Activated CD8-positive, alpha-beta memory T cell treated with anti-CD3 and anti-CD28 coated beads, Interleukin-2, amount 50 U/mL, for 1 hour (primary cell): Measurements from ENCODE around the gene HIGD2A.
"Not testable (repeated sequence)": the region's sequence is repeated elsewhere in the genome, so short reads cannot be mapped to it uniquely, and the experiment has no call there.

Experiments
- DNase-seq: peaks from one replicate; pipeline ENCODE4 v3.0.0-alpha.2; 2020; ENCODE audit errors: extremely low read depth

The HIGD2A gene

DNA sequence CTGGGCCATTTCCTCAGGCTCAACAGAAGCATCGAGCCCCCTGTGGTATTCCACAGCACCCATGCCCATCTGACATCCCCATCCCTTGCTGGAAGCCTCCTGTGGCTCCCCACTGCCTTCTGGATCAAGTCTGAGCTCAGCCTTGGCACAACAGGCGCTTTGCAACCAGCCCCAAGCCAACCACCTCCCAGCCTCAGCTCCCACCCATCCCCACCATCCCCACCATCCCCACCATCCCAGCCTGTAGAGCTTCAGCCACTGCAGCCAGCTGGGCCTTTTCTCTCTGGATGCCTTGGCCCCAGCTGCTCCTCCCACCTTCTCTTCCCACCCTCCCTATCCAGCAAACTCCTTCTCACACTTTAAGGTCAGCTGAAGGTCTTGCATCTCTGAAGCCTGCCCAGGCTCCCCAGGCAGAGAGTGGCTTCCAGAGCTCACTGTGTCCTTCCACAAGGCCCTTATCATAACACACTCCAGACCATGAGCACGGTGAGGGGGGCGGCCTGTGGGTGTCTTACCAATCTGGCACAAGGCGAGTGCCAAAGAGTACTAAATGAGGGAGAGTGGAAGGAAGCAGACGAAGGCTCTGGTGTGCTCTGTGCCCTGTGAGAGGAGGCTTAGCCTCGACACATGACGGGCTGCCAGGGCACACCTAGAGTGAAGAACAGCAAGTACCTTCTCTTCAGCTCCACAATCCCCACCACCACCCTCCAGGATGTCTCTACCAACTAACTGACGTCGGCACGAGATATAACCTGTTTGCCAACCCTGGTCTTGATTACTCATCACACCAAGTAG lies 6.5 kb downstream of the HIGD2A start:
- no peak for DNase-seq

DNA sequence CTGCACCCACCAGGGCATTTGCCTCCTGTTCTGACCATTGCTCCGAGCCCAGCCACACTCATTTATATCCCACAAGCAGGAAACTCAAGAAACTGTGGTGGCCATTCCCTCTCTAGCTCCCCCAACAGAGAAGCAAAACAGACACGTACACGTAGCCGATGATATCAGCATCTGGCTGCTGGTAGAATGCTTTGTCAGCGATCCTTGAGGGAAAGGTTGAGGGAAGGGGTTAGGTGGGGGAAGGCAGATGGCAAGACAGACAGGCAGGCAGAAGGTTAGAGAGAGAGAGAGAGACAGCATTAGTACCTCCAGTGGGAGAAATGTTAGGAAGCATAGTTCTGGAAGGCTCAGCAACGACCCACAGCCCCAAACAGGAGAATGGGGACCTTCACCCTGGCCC lies 7.8 kb downstream of the HIGD2A start:
- no peak for DNase-seq

DNA sequence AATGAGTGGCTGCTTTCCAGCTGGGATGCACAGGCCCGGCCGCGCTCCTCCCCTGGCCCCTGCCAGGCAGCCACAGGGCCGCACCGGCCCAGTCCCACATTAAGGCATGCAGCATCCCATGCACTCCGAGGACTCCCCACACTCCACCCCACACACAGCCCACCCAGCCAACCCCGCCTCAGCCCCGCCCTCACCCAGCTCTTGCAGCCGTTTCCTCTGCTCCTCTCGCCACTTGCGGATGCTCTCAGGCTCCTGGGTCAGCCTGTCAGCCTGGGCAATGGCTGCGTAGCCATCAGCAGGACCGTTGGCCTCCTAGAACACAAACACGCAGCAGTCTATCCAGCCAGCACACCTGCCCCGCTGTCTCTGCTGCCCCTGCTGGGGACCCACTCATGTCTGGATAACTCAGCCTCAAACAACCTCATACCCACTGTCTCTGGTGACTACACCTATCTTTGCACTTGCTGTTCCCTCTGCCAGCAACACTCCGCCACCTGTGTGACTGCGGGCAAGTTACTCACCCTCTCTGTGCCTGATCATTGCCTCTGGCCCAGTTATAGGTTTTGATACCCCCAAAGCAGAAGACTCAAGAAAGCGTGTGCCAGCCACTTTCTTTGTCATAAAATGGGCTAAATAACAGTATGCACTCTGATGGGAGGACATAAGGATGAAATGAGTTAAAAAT lies 9.3 kb downstream of the HIGD2A start:
- DNase-seq = no peak

DNA sequence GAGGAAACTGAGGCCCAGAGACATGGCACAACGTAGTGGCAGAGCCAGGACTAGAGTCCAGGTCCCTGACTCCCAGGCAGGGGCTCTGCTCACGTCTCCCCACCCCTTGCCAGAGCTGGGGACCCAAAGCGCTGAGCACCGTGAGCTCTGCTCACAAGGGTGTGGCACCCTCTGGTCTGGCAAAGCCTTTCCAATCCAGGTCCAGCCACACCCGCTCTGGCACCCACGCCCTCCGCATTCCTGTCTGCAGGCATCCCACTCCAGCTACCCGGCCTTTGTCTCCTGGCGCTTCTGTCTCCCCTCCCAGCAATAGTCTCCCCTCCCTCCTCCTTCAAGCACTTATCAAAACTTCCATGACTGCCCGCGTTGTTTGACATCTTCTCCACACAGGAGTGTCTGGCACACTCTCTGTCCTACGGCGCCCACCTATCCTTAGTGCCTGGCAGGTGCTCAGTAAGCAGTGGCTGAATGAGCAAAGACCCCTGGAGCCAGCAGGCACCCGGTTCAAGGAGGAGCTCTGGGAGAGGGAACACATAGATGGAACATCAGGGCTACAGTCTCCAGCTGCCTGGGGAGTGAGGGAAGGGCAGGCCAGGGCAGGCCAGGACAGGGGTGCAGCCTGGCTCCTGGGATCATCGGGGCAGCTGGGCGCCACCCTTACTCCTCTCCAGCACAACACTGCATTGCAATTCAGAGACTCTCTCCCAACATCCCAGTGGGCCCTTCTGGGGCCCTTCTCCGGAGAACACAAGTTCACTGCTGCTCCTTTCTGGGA lies 12.0 kb downstream of the HIGD2A start:
- no peak for DNase-seq

DNA sequence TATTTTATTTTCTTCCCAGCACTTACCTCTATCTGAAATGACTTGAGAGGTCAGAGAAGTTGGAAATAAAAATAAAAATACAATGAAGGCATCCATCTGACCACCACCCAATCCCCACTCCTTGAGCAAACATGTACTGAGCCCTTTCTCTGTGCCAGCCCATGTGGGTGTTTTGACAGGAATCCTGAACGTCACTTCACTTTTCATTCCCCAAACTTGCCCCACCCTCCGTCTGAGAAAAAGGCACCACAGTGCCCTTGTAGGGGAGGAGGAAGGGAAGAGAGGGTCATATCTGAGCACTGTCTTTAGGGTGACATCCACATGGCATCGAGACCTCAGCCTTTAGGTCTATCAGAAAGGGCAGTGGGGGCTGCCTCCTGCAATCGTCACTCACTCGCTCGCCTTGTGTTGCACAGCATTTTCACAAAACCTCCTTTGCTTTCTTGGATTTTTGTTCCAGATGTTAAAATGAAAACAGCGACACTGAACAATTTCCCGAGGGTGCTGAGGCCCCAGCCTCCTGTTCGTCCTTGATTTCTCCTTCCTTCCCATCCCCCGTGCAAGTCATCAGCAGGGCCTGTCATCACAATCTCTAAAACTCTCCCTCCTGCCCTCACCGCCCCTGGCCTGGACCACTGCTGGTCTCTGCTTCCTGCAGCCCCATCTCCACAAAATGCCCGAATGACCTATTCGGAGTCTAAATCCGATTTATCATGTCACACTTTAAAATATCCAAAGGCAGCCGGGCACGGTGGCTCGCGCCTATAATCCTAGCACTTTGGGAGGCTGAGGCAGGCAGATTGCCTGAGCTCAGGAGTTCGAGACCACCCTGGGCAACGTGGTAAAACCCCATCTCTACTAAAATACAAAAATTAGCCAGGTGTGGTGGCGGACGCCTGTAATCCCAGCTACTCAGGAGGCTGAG lies 13.0 kb downstream of the HIGD2A start:
- no peak for DNase-seq

DNA sequence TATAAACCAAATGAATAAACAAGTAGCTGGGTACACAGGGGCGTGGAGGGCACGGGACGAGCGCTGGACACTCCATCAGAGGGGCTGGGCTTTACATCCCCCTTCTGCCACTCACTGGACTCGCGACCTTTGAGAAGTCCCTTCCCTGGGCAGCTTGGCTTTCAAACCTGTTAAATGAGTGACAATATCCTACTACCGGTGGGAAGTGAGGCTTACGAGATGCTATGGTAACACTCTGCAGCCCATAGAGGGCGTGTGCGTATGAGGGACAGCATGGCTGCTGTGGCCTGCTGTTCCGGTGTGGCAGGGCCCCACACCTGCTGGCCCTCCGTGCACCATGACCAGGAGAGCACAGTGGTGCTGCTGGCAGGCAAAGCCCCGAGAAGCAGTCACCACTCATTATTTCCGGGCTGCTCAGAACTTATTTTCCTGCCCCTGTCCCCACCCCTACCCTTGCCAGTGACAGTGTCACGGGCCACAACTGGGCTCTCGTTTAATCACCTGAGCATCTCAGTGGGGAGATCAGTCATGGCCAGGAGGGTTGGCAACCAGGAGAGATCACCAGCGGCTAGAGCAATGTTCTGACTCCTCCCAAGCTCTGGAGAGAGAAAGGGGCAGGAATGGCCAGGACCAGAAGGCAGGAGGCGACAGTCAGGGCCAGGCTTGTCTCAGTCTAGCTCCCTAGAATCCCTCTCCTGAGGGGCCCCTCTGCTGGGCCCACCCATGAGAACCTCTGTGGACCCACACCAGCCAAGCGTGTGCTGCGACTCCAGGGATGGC lies 17.3 kb downstream of the HIGD2A start:
- DNase-seq = no peak

DNA sequence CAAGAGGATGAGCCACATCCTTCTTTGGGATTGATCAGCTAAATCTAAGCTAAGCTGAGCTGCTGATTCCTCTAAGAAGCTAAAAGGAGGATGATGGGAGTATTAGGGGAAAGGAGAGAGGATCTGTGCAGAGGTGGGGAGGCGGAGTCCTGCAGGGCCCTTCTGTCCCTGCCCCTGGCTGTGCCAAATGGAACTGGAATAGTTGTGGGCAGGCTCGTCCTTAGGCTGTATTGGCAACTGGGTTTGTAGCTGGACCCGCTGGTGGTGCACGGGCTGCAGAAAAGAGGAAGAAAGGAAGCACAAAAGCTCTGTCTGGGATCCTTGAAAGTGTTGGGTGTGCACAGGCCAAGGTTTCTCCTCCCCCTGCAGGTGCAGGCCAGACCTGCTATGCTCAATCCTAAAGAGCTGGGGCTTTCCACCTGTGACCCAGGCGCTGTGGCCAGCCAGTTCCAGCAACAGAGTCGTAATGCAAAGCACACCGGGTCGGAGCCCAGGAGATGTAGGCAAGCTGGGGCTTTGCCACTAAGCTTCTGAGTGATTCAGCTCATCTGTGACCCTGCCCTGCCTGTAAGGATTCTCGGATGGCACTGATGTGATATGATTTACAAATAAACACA lies 18.0 kb downstream of the HIGD2A start:
- no peak for DNase-seq

DNA sequence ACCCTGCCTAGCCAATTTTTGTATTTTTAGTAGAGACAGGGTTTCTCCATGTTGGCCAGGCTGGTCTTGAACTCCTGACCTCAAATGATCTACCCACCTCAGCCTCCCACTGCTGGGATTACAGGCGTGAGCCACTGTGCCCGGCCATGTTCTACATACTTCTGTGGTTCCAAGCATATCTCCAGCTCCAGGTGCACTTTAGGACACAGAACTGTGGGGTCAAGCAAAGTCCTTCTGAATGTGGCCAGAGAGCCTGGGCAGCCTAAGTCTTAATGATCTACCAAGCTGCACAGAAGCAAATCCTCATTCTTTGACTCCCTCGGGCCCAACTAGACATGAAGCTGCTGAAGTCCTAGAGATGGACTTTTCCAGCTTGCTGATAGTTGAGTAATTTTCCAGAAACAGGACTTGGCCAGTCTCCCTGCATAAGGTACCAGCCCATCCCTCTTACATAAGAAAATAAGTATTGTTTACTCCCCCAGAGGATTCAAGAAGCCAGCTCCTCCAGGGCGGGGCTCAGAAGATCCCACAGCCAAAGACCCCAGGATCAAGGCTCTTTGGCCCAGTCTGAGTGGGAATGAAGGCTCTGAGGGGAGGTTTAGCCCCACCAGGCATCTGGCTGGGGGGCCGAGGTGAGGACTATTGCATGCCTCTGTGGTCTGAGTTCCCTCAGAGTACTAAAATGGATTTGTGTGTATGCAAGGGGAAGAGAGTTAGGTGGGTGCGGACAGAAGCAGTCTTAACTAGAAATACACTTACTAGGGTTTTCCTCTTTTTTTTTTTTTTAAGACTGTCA lies 19.1 kb downstream of the HIGD2A start:
- DNase-seq = no peak

DNA sequence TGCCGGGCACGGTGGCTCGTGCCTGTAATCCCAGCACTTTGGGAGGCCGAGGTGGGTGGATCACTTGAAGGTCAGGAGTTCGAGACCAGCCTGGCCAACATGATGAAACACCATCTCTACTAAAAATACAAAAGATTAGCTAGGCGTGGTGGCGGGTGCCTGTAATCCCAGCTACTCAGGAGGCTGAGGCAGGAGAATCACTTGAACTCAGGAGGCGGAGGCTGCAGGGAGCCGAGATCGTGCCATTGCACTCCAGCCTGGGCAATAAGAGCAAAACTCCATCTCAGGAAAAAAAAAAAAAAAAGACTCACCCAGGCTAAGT lies 19.7 kb downstream of the HIGD2A start:
- DNase-seq = not testable (repeated sequence)

DNA sequence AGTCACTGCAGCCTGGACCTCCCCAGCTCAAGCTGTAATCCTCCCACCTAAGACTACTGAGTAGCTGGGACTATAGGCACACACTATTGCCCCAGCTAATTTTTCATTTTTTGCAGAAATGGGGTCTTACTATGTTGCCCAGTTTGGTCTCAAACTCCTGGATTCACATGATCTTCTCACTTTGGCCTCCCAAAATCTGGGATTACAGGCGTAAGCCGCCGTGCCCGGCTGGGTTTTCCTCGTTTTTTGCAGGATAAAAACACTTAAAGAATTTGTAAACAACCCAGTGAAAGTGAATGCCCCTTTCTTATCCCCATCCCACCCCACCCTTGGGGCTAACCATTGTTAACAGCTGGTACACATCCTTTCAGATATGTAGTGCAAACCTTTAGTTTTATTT lies 20.0 kb downstream of the HIGD2A start:
- no peak for DNase-seq

DNA sequence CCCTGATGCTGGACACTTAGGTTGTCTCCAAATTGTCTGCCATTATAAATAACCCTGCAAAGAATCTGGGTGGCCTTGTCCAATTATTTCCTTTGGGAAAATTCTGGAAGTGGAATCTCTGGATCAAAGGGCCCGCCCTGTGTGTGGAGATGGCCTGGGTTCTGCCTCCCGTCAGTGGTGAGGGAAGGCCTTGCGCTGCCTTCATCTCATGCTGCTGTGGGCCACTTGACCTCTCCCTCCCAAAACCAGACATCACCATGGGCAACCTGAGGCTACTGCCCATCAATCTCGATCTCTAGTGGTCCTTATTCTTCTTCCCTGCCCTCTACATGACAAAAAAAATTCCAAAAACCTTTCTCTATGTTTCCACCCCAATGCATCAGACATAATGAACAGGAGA lies 21.2 kb downstream of the HIGD2A start:
- DNase-seq = no peak

DNA sequence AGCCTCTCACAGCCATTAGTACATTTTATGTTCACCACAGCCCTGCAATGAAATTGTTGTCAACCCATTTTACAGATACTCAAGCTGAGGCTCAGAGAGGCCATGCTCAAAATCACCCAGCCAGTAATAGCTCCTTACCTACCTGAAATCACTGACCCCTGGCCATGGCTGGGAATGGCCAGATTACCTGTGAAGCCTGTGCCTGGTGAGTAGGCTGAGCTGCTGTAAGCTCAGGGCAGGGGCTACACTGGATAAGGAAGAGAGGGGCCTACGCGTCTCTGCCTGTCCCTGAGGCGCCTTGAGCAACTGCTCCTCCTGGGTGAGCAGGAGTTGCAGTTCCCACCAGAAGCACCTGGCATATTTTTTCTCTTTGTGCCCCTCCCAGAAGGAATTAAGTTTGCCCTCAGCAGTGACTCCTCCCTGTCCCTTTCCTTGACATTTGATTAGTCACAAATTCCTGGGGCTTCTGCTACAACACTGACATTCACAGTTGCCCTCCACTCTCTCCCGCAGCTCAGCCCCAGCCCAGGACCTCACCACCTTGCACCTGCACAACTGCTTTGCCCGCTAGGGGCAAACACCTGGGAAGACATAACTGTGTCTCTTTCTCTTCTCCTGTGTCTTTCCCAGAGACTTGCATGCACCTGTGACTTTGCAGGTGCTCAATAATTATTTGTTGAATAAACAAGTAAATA lies 22.1 kb downstream of the HIGD2A start:
- no peak for DNase-seq

DNA sequence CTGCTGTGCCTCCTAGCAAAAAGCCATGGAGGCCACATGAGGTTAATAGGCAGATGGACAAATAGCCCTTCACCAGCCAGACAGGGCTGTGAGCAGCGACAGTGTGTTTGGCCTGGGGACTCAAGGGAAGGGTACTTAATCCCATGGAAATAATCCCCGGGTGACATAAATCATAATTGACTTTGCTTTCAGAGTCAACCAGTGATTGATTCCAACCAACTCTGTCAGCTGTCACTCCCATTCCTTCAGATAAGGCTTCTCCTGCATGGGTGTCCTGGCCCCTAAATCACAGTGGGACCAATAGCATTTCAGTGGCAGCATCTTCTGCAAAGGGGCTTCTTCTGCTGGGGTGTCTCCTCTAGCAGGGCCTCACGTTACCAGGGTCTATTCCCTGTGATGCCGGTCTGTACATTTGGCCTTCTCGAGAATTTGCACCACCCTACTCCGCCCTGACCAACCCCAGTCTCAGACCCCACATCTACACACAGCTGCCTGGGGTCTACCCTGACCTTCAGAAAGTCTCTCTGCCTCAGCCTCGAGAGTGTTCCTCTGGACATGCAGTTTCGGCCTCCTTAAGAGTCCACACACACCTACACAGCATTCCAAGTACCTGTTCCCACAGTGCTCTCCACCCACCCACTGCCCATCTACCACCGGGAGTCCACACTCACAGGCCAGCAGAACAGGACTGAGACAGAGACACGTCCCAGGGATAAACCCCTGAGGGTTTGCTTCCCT lies 24.1 kb downstream of the HIGD2A start:
- no peak for DNase-seq

DNA sequence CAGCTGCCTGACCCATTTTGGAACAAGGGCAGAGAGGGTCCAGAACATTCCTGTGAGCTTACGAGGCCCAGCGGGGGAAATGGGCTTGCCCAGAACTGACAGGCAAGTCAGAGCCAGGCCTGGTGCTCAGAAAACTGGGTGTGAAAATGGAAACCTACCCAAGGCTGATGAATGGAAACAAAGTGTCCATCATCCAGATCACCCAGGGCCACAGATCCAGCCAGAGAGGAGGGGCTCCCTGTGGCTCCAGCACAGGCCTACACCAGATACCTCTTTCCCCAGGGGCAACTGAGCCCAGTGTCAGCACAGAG lies 24.7 kb downstream of the HIGD2A start:
- DNase-seq = no peak

DNA sequence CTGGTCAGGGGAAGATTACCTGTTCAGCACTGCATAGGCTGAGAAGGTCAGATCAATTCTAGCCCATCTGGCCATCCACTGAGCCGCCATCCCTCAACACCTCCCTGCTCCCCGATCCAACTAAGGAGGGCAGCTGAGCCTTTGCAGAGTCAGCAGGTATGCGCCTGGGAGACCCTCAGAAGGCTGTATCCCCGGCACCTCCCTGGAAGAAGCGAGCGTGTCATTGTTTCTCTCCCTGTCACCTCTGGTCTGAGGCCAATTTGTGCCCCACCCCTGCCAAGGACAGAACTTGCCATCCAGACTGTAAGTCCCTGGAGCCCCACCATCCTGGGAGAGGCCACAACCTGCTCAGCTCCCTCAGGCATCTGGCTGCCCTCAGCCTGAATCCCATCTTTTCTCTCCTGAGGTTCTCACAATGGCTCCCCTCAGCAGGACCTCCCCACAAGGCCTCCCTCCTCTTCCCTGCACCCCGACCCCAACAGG lies 25.2 kb downstream of the HIGD2A start:
- no peak for DNase-seq

DNA sequence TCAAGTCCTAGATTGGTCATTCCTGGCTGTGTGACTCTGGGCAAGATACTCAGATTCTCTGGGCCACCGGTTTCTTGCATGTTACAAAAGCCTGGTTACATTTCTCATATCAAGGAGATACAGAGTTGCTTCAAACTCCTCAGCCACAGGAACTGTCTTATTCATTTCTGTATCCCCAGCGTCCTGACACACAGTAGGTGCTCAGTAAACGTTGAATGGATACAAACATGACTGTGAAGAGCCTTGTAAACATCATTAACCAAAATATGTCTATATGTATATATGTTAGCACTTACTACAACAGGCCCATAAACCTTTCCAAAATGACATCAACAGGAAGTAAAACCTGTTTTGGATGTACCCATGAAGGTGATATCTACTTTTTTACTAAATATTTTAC lies 26.2 kb downstream of the HIGD2A start:
- no peak for DNase-seq

DNA sequence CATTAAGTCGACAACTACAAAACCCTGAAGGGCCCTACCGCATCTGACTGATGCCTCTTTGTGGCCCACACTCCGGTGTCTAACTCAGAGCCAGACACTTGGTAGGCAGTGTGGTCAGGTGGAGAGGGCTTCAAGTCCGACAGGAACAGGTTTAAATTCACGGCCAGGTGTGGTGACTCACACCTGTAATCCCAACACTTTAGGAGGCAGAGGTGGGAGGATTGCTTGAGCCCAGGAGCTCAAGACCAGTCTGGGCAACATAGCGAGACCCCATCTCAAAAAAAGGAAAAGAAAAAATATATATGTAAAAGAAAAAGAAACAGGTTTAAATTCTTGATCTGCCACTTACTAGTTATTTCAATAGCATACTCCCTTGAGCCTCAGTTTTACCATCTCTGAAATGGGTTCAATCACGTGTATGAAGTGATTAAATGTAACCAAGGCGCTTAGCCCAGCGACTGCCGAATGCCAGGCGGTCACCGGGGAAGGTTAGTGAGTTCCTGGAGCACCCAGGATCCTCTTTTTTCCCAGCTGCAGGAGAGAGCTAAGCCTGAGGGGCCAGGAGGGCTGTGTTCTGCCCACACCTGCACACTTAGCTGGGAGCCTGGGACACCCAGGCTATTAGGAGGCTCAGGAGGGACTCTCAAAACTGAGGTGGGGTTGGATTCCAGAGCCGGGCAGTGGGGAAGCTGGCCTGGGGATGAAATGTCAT lies 26.8 kb downstream of the HIGD2A start:
- no peak for DNase-seq
